Activated CD4-positive, alpha-beta T cell treated with anti-CD3 and anti-CD28 coated beads, Interleukin-2, Interleukin-4, amounts not matched to agents 100 ng/mL and 50 ng/mL, durations not matched to agents 16 hours and 8 hours (primary cell): Measurements from ENCODE around the gene COL26A1.
A peak's percentile ranks its signal among the peaks of the same experiment; 100 is the strongest.
"Not testable (repeated sequence)": the region's sequence is repeated elsewhere in the genome, so short reads cannot be mapped to it uniquely, and the experiment has no call there.

Source experiments
- DNase-seq: peaks from one replicate; pipeline ENCODE4 v3.0.0-alpha.2; 2020; ENCODE audit warnings: low spot score

COL26A1 gene

DNA sequence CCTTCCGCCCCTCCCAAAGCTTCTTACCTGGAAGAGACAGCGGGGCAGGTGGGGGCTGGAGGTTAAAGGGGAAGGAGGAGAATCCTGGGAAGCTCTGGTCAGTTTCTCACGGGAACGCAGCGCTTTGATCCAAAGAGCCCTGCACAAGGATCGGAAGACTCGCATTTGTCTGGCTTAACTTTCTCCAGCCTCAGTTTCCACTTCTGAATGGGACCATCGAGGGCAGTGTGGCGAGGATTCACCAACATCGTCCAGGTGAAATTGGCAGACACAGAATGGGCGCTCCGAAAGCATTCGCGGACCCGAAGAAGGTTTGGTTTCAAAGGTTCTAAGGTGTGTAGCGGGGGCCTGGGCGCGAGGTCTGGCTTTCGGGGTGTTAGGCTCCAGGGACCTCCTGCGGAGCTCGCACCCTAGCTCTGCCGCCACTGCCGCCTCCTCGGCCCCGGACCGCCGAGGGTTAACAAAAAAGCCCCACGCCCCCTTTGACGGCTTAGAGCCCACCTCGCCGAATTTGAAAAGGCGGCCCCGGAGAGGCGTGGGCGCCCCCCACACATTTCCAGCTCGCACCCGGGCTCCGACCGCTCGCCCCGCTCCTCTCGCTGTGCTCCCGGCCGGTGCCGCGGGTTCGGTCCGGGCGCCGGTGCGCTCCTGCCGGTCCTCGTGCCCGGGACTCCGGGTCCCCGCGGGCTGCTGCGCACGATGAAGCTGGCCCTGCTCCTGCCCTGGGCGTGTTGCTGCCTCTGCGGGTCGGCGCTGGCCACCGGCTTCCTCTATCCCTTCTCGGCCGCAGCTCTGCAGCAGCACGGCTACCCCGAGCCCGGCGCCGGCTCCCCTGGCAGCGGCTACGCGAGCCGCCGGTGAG, at the start of gene COL26A1:
TSS of gene COL26A1 (plus strand) at position 542 of the 862 bp plus-strand sequence. CDS start at position 700, 158 bp downstream.
- DNase-seq: no peak

DNA sequence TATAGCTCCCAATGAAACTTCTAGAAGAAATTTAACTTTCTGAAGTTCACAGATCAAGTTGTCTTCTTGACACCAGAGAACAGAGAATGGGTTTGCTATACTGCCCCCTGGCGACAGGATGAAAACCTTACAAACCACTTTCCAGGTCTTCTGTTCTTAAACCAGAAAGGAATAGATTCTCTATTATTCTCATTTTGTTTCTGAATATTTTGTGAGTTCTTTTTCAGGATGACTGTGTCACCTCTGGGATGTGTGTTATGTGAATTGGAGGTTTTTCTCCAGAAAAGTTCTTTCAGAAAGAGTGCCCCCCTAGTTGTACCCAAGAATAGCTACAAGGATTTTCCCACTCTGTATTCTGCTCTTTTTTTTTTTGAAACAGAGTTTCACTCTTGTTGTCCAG, 47.3 kb upstream of the COL26A1 start:
- peak; percentile 65 for DNase-seq

DNA sequence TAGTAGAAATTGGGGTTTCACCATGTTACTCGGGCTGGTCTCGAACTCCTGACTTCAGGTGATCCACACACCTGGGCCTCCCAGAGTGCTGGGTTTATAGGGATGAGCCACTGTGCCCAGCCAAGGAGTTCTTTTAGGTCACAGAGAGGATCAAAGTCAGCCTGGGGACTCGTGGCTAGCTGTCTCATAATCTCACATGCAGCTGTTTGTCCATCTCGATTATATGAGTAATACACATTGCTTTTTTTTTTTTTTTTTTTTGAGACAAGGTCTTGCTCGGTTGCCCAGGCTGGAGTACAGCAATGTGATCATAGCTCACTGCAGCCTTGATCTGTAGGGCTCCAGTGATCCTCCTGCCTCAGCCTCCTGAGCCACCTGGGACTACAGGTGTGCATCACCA, 43.3 kb upstream of the COL26A1 start:
- no peak for DNase-seq

DNA sequence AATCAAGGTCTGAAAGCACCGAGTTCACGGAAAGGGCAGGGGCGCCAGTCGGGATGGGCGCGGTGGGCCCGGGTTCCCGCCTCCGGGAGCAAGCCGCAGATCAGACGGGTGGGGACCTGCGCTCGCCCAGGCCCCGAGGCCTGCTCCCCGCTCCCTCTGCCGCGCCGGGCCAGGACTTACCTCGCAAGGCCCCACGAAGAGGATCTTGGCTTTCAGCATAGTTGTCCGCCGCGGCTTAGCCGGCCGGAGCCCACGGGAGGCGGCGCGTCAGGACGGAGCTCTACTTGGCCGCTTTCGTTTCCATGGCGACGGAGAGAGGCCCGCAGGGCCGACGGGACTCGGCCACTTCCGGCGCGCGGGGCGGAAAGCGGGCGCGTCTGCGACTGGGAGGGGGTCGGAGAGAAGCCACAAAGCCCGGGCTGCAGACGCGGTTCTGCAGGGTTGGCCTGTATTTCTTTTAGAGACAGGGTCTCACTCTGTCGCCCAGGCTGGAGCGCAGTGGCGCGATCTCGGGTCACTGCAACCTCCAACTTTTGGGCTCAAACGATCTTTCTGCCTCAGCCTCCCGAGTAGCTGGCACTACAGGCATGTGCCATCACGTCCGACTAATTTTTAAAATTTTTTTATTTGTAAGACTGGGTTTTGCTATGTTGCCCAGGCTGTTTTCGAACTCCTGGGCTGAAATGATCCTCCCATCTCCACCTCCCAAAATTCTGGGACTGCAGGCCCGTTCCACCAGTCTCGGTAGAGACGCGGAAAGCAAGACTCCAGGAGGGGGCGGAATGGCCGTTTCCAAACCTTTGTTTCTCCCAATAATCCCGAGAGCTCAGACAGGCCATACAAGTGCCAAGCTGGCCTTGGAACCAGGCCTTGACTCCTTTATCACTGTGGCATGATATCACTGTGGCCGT, 40.9 kb upstream of the COL26A1 start, which contains the start of gene IFT22:
TSS of gene IFT22 (minus strand) at position 322 of the 911 bp plus-strand sequence. CDS start at position 219, 103 bp downstream.
- DNase-seq: peak; percentile 92

DNA sequence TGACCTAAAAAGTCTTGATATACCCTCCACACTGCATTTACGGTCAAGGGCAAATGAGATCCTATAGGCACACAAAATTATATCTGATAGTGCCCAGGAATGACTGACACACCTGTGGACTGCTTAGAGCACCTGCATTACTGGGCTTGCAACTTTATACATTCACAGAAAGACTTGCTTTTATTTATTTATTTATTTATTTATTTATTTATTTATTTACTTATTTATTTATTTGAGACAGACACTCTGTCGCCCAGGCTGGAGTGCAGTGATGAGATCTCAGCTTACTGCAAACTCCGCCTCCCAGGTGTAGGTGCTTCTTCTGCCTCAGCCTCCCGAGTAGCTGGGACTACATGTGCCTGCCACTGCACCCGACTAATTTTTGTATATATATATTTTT, 34.5 kb upstream of the COL26A1 start:
- no peak for DNase-seq

DNA sequence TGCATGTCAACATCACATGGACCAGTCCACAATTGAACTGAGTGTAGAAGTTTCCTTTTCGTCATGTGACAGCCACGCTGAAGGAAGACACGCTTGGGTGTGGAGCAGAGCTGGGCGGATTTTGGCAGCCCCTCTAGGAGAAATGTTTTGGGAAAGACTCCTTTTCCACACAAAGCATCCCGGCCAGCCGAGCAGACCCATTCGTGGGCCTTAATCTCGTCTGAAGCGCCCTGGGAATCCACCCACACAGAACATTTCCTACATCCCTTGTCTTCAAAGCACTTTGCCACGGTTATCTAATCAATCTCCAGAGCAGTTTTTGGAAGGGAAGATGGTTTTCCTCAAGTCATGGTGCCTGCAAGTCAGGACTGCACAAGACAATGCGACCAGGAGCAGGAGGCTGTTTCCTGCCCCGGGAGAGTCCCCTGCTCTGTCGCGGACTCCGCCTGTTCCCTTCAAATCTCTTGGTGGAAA, 32.6 kb upstream of the COL26A1 start:
- no peak for DNase-seq

DNA sequence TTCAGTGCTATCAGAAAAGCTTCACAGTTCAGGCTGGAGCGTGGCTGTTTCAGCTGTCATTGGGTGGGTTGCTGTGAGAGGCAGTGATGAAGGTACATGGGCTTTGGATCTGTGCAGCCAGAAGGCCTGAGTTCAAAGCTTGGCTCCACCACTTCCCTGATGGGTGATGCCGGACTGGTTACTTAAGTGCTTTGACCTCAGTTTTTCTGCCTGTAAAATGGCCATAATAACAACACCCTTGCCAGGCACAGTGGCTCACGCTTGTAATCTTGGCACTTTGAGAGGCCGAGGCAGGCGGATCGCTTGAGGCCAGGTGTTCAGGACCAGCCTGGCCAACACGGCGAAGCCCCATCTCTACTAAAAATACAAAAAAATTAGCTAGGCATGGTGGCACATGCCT, 30.6 kb upstream of the COL26A1 start:
- DNase-seq: no peak

DNA sequence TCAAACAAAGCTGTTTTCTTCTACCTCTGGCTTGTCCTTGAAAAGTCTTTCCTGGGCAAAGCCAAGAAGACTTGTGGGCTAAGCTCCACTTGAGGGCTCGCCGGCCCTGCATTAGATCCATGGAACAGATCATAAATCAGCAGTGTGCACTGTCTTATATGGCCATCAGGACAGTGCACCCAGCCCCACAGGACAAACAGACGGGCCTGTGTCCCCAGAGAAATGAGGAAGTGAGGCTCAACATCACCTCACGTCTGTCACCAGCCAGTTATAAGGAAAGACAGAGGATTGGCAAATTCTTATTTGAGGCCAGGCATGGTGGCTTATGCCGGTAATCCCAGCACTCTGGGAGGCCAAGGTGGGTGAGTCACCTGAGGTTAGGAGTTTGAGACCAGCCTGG, 28.8 kb upstream of the COL26A1 start:
- no peak for DNase-seq

DNA sequence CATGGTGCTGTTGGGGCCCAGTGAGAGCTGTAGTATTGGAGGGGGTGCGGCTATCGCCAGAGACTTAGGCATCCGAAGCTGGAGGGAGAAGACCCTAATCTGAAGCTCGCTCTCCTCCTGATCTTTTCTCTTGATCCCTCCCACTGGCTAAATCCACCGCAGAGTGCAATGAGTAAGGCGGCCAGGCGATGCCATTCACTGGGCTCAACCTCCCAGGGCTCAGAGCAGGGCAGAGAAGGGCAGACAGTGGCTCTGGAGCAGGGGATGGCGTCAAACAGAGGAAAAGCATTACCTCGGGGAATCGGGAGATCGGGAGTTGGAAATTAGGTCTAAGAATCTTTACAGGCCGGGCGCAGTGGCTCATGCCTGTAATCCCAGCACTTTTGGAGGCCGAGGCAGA, 22.3 kb upstream of the COL26A1 start:
- no peak for DNase-seq

DNA sequence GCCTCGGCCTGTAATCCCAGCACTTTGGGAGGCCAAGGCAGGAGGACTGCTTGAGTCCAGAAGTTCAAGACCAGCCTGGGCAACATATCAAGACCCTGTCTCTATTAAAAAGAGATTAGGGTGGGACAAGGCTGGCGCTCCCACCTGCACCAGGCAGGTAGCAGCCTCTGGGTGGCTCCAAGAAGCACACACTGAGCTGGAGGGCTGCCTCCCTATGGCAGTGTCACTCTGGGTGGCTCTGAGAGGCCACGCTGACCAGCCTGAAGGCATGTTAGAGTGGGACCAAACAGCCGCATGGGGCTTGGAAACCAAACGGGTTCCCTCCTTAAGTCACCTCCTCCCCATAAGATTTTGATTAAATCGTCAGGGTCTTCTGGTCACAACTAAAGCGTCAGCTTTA, 19.8 kb upstream of the COL26A1 start:
- no peak for DNase-seq

DNA sequence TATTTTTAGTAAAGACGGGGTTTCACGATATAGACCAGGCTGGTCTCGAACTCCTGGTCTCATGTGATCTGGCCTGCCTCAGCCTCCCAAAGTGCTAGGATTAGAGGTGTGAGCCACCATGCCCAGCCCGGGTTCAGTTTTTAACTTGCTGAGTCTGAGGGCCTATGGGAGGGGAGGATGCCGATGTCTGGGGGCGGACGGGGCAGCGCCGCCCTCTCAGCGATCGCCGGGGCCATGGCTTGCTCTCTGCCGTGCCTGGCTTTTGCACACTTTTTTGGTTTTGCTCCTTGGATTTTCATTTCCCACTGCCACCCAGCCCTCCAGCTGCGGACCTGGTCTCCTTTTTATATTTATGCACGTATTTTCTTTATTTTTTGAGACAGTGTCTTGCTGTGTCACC, 15.2 kb upstream of the COL26A1 start:
- no peak for DNase-seq

DNA sequence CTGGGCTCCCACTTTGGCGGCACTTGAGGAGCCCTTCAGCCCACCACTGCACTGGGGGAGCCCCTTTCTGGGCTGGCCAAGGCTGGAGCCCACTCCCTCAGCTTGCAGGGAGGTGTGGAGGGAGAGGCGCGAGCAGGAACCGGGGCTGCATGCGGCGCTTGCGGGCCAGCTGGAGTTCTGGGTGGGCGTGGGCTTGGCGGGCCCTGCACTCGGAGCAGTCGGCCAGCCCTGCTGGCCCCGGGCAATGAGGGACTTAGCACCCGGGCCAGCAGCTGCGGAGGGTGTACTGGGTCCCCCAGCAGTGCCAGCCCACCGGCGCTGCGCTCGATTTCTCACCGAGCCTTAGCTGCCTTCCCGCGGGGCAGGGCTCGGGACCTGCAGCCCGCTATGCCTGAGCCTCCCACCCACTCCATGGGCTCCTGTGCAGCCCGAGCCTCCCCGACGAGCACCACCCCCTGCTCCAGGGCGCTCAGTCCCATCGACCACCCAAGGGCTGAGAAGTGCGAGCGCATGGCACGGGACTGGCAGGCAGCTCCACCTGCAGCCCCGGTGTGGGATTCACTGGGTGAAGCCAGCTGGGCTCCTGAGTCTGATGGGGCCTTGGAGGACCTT, 14.1 kb upstream of the COL26A1 start:
- DNase-seq: not testable (repeated sequence)

DNA sequence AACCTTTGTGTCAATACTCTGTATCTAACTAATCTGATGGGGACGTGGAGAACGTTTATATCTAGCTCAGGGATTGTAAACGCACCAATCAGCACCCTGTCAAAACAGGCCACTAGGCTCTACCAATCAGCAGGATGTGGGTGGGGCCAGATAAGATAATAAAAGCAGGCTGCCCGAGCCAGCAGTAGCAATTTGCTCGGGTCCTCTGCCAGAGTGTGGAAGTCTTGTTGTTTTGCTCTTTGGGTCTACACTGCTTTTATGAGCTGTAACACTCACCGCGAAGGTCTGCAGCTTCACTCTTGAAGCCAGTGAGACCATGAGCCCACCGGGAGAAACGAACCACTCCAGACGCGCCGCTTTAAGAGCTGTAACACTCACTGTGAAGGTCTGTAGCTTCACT, 13.4 kb upstream of the COL26A1 start:
- not testable (repeated sequence) for DNase-seq

DNA sequence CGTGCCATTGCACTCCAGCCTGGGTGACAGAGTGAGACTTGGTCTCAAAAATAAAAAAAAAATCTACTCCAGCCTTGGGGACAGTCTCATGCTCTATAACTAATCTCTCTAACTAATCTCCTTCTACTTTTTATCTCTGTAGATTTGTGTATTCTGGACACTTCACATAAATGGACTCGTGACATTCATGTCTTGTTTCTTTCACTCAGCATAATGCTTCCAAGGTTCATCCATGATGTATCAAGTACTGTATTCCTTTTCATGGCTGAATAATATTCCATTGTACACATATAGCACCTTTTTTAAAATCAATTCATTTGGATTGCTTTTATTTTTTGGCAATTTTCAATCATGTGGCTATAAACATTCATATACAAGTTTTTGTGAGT, 9.8 kb upstream of the COL26A1 start:
- DNase-seq: no peak

DNA sequence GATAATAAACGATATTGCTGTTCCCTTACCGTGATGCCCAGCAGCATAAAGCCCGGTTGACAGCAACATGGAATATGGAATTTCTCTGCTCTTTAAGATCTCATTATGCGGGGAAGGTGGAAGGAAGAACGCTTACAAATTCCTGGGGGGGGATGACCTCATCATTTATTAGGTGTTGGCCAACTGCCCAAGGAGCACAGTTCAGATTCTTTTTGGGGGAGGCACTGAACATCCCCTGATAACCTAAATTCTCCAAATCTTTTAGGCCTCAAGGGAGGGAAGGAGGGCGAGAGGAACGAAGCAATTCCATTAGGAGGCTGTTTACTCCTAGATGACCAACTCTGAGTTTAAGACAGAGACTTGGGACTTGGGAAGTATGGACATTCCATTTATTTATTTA, 5.2 kb upstream of the COL26A1 start:
- no peak for DNase-seq

DNA sequence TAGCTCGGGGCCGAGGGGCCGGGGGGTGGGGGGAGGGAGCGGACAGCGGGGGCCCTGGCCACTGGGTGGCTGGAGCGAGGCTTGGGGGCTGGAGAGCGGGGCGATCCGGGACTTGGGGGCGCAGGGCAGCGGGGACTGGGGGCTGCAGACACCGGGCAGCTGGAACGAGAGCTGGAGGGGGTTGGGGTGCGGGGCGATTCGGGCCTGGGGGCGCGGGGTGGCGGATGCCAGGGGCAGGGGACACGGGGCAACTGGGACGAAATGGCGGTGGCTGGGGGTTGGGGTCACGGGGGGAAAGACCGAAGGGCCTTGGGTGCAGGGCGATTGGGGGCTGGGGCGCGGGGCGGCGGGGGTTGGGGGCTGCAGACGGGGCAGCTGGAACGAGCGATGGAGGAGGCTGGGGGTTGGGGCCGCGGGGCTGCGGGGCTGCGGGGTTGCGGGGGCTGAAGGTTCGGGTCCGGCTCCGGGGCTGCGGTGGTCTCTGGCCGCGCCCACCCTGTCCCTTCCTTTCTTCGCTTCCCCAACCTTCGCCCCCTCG, 590 bp downstream of the COL26A1 start:
- DNase-seq: no peak

DNA sequence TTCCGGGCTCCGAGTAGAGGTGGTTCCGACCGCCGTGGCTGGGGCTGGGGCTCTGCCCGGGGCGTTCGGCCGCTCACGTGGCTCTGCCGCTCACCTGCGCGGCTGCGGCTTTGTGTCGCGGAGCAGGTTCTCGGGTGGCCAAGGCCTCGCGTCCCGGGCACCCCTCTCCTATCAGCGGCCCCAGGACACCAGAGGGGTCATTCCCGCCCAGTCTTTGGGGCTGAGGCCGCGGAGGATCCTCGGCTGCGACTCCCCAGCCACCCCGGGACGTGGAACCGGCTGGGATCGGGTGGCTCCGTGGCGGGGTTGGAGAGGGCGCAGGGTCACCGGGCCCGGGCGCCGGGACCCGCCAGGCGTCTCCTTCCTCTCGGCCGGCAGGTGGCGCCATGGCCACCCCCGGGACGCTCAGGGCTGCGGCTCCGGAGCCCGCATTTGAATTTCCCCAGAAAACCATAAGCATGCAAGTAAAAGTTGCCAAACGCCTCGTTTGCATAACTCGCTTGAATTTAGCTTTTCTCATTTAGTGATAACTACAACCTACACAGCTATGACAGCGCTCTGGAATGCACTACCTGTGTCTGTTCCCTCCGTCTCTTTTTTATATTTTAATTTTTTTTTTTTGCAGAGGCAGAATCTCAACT, 1.2 kb downstream of the COL26A1 start:
- peak; percentile 65 for DNase-seq

DNA sequence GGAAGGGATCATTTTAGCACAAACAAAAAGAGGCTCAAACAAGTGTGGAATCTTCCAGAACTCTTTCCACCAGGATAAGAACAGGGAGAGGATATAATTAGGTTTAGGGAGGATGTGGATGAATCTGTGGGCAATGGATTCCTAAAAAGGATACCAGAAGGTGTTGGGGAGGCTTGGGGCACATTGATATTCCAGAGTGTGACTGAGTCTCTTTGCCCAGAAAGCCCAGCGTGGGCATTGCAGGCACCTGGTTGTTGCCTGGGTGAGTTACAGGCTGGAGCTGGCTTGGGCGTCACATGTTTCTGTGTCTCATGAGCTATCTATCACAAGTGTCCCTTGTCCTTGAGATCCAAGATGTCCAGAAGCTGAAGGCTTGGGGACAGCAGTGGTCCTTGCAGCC, 3.3 kb downstream of the COL26A1 start:
- no peak for DNase-seq

DNA sequence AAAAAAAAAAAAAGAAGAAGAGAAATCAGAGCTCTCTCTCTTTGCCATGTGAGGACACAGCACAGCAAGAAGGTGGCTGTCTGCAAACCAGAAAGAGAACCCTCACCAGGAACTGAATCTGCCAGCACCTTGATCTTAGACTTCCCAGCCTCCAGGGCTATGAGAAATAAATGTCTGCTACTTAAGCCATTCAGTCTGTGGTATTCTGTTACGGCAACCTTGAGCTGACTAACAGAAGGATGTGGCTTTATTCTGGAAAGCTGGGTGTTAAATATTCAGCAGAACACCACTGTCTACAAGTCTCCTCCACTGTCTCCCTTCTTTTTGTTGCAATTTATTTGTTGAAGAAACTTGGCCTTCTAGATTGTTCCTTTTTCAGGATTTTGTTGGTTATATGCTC, 5.0 kb downstream of the COL26A1 start:
- no peak for DNase-seq

DNA sequence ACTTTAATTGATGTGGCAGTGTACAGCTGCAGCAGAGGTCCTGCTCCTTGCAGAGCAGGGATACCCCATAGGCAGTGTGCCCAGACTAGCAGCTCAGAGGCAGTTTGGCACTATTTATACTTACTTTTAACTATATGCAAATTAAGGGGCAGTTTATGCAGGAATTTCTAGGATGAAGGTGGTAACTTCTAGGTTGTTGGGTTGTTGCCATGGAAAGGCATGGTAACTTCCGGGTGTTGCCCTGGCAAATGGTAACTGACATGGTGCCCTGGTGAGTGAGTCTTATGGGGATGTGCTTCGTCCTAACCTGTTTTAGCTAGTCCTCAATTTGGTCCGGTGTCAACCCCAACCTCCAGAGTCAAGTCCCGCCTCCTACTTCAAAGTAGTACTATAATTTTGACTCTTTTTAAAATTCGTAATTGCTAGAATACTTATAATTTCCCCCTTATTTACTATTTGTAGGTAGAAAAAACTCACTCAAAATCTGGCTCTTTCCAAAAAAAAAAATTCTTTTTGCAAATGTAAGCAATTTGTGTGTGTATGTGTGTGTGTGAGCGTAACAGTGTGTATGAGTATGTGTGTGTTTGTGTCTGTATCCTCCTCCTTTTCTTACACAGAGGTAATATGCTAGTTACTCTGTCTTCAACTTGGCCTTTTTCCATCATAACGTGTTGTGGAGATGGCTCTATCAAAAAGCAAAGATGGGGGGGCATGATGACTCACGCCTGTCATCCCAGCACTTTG, 5.9 kb downstream of the COL26A1 start:
- DNase-seq: no peak

DNA sequence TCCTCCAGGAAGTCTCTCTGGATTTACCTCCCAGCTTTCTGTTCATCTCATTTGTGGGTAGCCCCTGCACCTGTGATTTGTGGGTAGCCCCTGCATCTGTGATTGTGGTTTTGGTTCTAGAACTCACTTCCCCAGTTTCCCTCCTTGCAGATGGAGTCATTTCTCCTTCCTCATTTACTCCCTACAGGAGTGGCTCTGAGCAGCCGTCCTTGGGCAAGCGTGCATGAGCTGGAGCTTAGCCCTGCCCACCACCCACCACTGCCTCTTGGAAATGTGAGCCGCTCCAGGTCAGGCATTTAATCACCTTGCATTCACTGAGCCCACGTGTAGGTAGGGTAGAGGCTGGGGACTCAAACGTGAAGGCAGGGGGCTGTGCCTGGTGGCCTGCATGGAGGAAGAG, 8.2 kb downstream of the COL26A1 start:
- no peak for DNase-seq
